ENCODE data around the gene CFB. TPM values are rescaled to one million over a fixed set of nuclear protein-coding genes. Genes with fewer than 3 reads are reported as not detected.

CFB gene
- polyA plus RNA-seq, 3 donors = 0.37 to 2.2 TPM; not detected in 1

DNA sequence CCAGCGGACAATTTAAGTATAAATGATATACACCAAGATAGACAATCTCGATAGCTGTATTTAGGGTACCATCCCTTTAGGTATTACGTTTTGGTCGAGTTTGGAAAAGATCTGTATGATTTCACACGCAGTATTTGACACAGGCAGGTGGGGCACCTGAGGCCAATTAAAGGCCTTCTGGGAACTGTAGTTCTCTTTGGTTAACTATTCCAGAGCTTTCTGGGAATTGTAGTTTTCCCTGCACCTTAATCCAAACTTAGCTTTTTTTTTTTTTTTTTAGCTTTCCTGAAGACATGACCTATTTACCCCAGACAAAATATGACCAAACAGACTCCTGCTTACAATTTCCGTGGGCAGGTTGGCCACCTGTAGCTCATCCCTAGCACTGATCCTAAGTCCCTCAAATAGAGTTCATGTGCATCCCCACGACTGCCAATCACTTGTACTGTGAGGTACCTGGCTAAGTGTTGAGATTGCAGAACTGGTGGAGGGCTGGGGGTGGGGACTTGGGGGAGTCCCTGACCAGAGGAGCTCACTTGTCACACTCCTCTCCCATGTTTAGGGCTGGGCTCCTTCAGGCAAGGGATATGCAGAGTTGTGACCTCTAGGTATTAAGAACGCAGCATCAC lies 47.4 kb upstream of the CFB start:
- no peaks in the 10 kb centered on the region for H3K9me3 ChIP-seq (replicated peaks in 1 of 2; ENCODE audit: control insufficient read depth in 1 of 2, insufficient read depth in 1 of 2, low read length in 2 of 2)
- H2AFZ ChIP-seq (ENCODE audit: insufficient read depth, low read depth, low read length, poor library complexity, severe bottlenecking) = peak overlapping the region; percentile 96
- H3K4me2 ChIP-seq (replicated peaks; ENCODE audit: extremely low read depth, low read length, poor library complexity, severe bottlenecking) = peak overlapping the region; percentile 82
- H3K27ac ChIP-seq (ENCODE audit: low read depth in 1 of 2, low read length in 2 of 2) = peak overlapping the region in 1 of 2 donors; percentile 71
- Mint-ChIP-seq H3K27me3 (ENCODE audit: low read depth in 3 of 3) (peaks cover 3 to 10% (median 4%) of the 10 kb centered on the region in 3 donors), H3K27ac (peak overlapping the region in 6 of 7 donors; percentile 85 to 94 (median 90)), H3K4me3 (peak overlapping the region; percentile 94 to 97), H3K36me3 (peaks cover 8 to 13% of the 10 kb centered on the region in 2 donors), H3K9me3 (no peaks in the 10 kb centered on the region), H3K4me1 (peaks cover 45% of the 10 kb centered on the region)
- H4K20me1 ChIP-seq (ENCODE audit: insufficient read depth, low read length) = no peaks in the 10 kb centered on the region
- DNase-seq = peak in 1 of 3 donors; percentile 30
- peak overlapping the region; percentile 73 to 97 (median 73) for H3K4me3 ChIP-seq (replicated peaks in 1 of 3; ENCODE audit: low read depth in 2 of 3, low read length in 3 of 3)
- TF ChIP-seq, protein P1, sequence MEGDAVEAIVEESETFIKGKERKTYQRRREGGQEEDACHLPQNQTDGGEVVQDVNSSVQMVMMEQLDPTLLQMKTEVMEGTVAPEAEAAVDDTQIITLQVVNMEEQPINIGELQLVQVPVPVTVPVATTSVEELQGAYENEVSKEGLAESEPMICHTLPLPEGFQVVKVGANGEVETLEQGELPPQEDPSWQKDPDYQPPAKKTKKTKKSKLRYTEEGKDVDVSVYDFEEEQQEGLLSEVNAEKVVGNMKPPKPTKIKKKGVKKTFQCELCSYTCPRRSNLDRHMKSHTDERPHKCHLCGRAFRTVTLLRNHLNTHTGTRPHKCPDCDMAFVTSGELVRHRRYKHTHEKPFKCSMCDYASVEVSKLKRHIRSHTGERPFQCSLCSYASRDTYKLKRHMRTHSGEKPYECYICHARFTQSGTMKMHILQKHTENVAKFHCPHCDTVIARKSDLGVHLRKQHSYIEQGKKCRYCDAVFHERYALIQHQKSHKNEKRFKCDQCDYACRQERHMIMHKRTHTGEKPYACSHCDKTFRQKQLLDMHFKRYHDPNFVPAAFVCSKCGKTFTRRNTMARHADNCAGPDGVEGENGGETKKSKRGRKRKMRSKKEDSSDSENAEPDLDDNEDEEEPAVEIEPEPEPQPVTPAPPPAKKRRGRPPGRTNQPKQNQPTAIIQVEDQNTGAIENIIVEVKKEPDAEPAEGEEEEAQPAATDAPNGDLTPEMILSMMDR (IDR thresholded peaks at IDR 0.05) = no peak
- peaks cover 17% of the 10 kb centered on the region for H3K79me2 ChIP-seq (ENCODE audit: insufficient read depth, low read length)
- H3K4me1 ChIP-seq (ENCODE audit: control insufficient read depth in 1 of 2, insufficient read depth in 2 of 2, low read length in 2 of 2) = peaks cover 44 to 62% of the 10 kb centered on the region in 2 donors
- peak overlapping the region; percentile 73 for H3K9ac ChIP-seq (ENCODE audit: insufficient read depth, low read length, poor library complexity, severe bottlenecking)
- intact Hi-C loops (cut with micrococcal nuclease) = loop anchor here (5.0 kb wide), 3 partner anchors 36 to 59 kb away; partner anchors contain the start of genes NELFE (in 1 of the 2), NEU1 (in 1 of the 2) and SKIC2 (in 1 of the 2)
- WGBS (ENCODE audit: insufficient coverage) = 0% methylated on average over 3 of the region's 8 CpGs
- no peaks in the 10 kb centered on the region for H3K27me3 ChIP-seq (ENCODE audit: control insufficient read depth in 2 of 2, insufficient read depth in 2 of 2, low read length in 2 of 2)
- peaks cover 4 to 15% of the 10 kb centered on the region in 2 donors for H3K36me3 ChIP-seq (replicated peaks in 1 of 2; ENCODE audit: control insufficient read depth in 1 of 2, insufficient read depth in 2 of 2, low read length in 2 of 2)

DNA sequence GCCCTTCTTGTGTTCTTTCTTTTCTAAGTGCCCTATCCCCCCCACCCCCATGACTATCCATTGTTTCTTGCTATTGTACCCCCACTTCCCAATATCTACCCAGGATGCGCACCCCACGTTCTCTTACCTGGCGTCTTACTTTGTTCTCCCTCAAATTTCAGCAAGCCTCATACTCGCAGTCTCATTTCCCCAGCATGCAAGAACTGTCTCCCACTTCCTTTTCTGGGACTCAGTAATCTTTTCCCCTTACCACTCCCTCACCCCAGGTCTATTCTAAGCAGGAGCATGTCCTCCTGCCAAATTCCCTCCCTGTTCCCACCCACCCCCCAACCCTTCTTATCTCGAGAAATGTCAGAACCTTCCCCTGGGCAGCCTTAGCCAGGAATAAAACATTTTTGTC lies 46.7 kb upstream of the CFB start:
- Mint-ChIP-seq H3K27ac (peak overlapping the region in 3 of 7 donors; percentile 19 to 49 (median 42)), H3K4me3 (no peak overlapping the region), H3K27me3 (ENCODE audit: low read depth in 3 of 3) (peaks cover 4 to 11% (median 7%) of the 10 kb centered on the region in 3 donors), H3K9me3 (no peaks in the 10 kb centered on the region), H3K36me3 (peaks cover 5 to 7% of the 10 kb centered on the region in 2 donors), H3K4me1 (peaks cover 47% of the 10 kb centered on the region)
- H3K4me1 ChIP-seq (ENCODE audit: control insufficient read depth in 1 of 2, insufficient read depth in 2 of 2, low read length in 2 of 2) = peaks cover 44 to 62% of the 10 kb centered on the region in 2 donors
- peaks cover 4 to 13% of the 10 kb centered on the region in 2 donors for H3K36me3 ChIP-seq (replicated peaks in 1 of 2; ENCODE audit: control insufficient read depth in 1 of 2, insufficient read depth in 2 of 2, low read length in 2 of 2)
- 6% methylated on average over 5 of the region's 5 CpGs for WGBS (ENCODE audit: insufficient coverage)
- H3K27me3 ChIP-seq (ENCODE audit: control insufficient read depth in 2 of 2, insufficient read depth in 2 of 2, low read length in 2 of 2) = no peaks in the 10 kb centered on the region
- intact Hi-C loops (cut with micrococcal nuclease) = loop anchor here (5.0 kb wide), 3 partner anchors 37 to 58 kb away; partner anchors contain the start of genes NELFE (in 1 of the 2), NEU1 (in 1 of the 2) and SKIC2 (in 1 of the 2)
- no peak overlapping the region for H2AFZ ChIP-seq (ENCODE audit: insufficient read depth, low read depth, low read length, poor library complexity, severe bottlenecking)
- H4K20me1 ChIP-seq (ENCODE audit: insufficient read depth, low read length) = no peaks in the 10 kb centered on the region
- H3K9ac ChIP-seq (ENCODE audit: insufficient read depth, low read length, poor library complexity, severe bottlenecking) = no peak overlapping the region
- H3K9me3 ChIP-seq (replicated peaks in 1 of 2; ENCODE audit: control insufficient read depth in 1 of 2, insufficient read depth in 1 of 2, low read length in 2 of 2) = no peaks in the 10 kb centered on the region
- TF ChIP-seq, protein P1 (IDR thresholded peaks at IDR 0.05) = no peak
- H3K27ac ChIP-seq (ENCODE audit: low read depth in 1 of 2, low read length in 2 of 2) = no peak overlapping the region
- DNase-seq = no peak
- peaks cover 17% of the 10 kb centered on the region for H3K79me2 ChIP-seq (ENCODE audit: insufficient read depth, low read length)
- H3K4me3 ChIP-seq (replicated peaks in 1 of 3; ENCODE audit: low read depth in 2 of 3, low read length in 3 of 3) = no peak overlapping the region
- H3K4me2 ChIP-seq (replicated peaks; ENCODE audit: extremely low read depth, low read length, poor library complexity, severe bottlenecking) = peak overlapping the region; percentile 82
